SK-N-SH (cell line): ENCODE results near the gene PDZD2. TPM values are rescaled to one million over a fixed set of nuclear protein-coding genes. Genes with fewer than 3 reads are reported as not detected.

Experiments
- CTCF ChIA-PET: fragments of 300-600, 350-600 bp; formaldehyde crosslinking; extraction: SDS; loops from one replicate; lab custom pipeline; 2021; lab: Yijun Ruan, JAX
- POLR2A ChIA-PET: fragments of 350-600 bp; sonication (Branson Sonifier 250); formaldehyde crosslinking; extraction: SDS; loops from one replicate; lab custom pipeline; 2020; ENCODE audit warnings: antibody characterized with exemption, inconsistent platforms; lab: Yijun Ruan, JAX
- DNase-seq: peaks from one replicate; pipeline ENCODE4 v3.0.0; 2012
- H2AFZ ChIP-seq: fragments of 200-600 bp; sonication (generic); 2 replicates; pipeline ENCODE4 v1.8.1; 2016; ENCODE audit warnings: antibody characterized with exemption, mild to moderate bottlenecking, low read depth
- H3F3A ChIP-seq: fragments of 200-600 bp; sonication (generic); replicated peaks from 2 replicates; pipeline ENCODE3; 2016; ENCODE audit warnings: antibody characterized with exemption, mild to moderate bottlenecking; ENCODE audit not compliant: insufficient read depth
- H3K27ac ChIP-seq, 2 experiments: fragments of 200-500 bp in 1 of 2; fragments of 200-600 bp in 1 of 2; sonication (Bioruptor generic) in 1 of 2; sonication (generic), shearing (Covaris generic) in 1 of 2; 2 replicates each; pipeline versions ENCODE4 v1.5.1 to v1.6.1; 2014 to 2016; ENCODE audit warnings: low read depth in 2 of 2, inconsistent platforms in 1 of 2, low read length in 1 of 2, mild to moderate bottlenecking in 1 of 2, mixed read lengths in 1 of 2
- H3K27me3 ChIP-seq: fragments of 200-600 bp; sonication (generic), shearing (Covaris generic); 2 replicates; pipeline ENCODE4 v1.6.1; 2016; ENCODE audit warnings: mixed run types; ENCODE audit not compliant: insufficient read depth
- H3K36me3 ChIP-seq, 2 experiments: fragments of 200-500 bp in 1 of 2; fragments of 200-600 bp in 1 of 2; sonication (Bioruptor generic) in 1 of 2; sonication (generic) in 1 of 2; replicated peaks in 1 of 2; 2 replicates each; pipeline versions ENCODE3 to v1.5.1; 2014 to 2016; ENCODE audit warnings: low read length in 1 of 2, mild to moderate bottlenecking in 1 of 2; ENCODE audit not compliant: insufficient read depth in 2 of 2, control insufficient read depth in 1 of 2
- H3K4me1 ChIP-seq, 2 experiments: fragments of 200-500 bp in 1 of 2; fragments of 200-600 bp in 1 of 2; sonication (Bioruptor generic) in 1 of 2; sonication (generic), shearing (Covaris generic) in 1 of 2; 2 replicates each; pipeline versions ENCODE4 v1.5.1 to v1.6.1; 2014 to 2016; ENCODE audit warnings: low read depth in 1 of 2, low read length in 1 of 2, mixed run types in 1 of 2; ENCODE audit not compliant: insufficient read depth in 2 of 2, control insufficient read depth in 1 of 2
- H3K4me2 ChIP-seq: fragments of 200-600 bp; sonication (generic), shearing (Covaris generic); 2 replicates; pipeline ENCODE4 v1.6.1; 2017; ENCODE audit warnings: mixed run types
- H3K4me3 ChIP-seq, 2 experiments: fragments of 200-500 bp in 1 of 2; fragments of 200-600 bp in 1 of 2; sonication (Bioruptor generic) in 1 of 2; sonication (generic), shearing (Covaris generic) in 1 of 2; 2 replicates each; pipeline versions ENCODE4 v1.5.1 to v1.8.1; 2014 to 2016; ENCODE audit warnings: low read depth in 2 of 2, inconsistent platforms in 1 of 2, low read length in 1 of 2, mild to moderate bottlenecking in 1 of 2, mixed read lengths in 1 of 2, moderate library complexity in 1 of 2
- H3K79me2 ChIP-seq: fragments of 200-600 bp; sonication (generic); 2 replicates; pipeline ENCODE4 v1.8.1; 2017; ENCODE audit warnings: mild to moderate bottlenecking; ENCODE audit not compliant: insufficient read depth
- H3K9ac ChIP-seq: fragments of 200-600 bp; sonication (generic); 2 replicates; pipeline ENCODE4 v1.6.1; 2017; ENCODE audit warnings: mixed run types
- H3K9me2 ChIP-seq: fragments of 200-600 bp; sonication (generic); 2 replicates; pipeline ENCODE4 v1.6.1; 2017; ENCODE audit warnings: mixed run types
- H3K9me3 ChIP-seq: fragments of 200-600 bp; sonication (generic); 2 replicates; pipeline ENCODE4 v1.6.1; 2017; ENCODE audit warnings: mixed run types, mild to moderate bottlenecking, moderate library complexity
- H4K20me1 ChIP-seq: fragments of 200-600 bp; sonication (generic); 2 replicates; pipeline ENCODE4 v1.6.1; 2017; ENCODE audit warnings: mild to moderate bottlenecking, mixed run types; ENCODE audit not compliant: insufficient read depth
- ELF1 ChIP-seq: IDR thresholded peaks from 2 replicates; pipeline ENCODE4 v1.4.0; 2012
- EP300 ChIP-seq, 2 experiments: IDR thresholded peaks; 2 replicates each; pipeline versions ENCODE4 v1.4.0 to v1.6.1; 2012; ENCODE audit warnings: borderline replicate concordance in 1 of 2, low read depth in 1 of 2, low read length in 1 of 2
- FOSL2 ChIP-seq: IDR thresholded peaks from 2 replicates; pipeline ENCODE4 v1.4.0; 2012; ENCODE audit warnings: low read depth, mild to moderate bottlenecking, moderate library complexity, borderline replicate concordance
- FOXM1 ChIP-seq: IDR thresholded peaks from 2 replicates; pipeline ENCODE4 v1.4.0; 2012; ENCODE audit warnings: low read depth, mild to moderate bottlenecking
- GABPA ChIP-seq: IDR thresholded peaks from 2 replicates; pipeline ENCODE4 v1.4.0; 2012; ENCODE audit warnings: low read depth, mild to moderate bottlenecking
- GATA2 ChIP-seq: sonication (generic); formaldehyde crosslinking; IDR thresholded peaks from 2 replicates; pipeline ENCODE4 v1.5.0; 2020; ENCODE audit warnings: mild to moderate bottlenecking, missing genetic modification reagents
- IRF3 ChIP-seq: fragments of 150-350 bp; IDR thresholded peaks from 2 replicates; pipeline ENCODE4 v1.6.1; 2016; ENCODE audit warnings: mild to moderate bottlenecking, low read depth, low read length
- MAX ChIP-seq: IDR thresholded peaks from 2 replicates; pipeline ENCODE4 v1.4.0; 2012; ENCODE audit warnings: low read depth
- NFIC ChIP-seq: IDR thresholded peaks from 2 replicates; pipeline ENCODE4 v1.4.0; 2012; ENCODE audit warnings: borderline replicate concordance
- POLR2AphosphoS5 ChIP-seq: IDR thresholded peaks from 2 replicates; pipeline ENCODE4 v1.6.1; 2012; ENCODE audit warnings: low read depth, low read length
- RCOR1 ChIP-seq: fragments of 150-350 bp; IDR thresholded peaks from 2 replicates; pipeline ENCODE4 v1.6.1; 2017; ENCODE audit warnings: antibody characterized with exemption, low read length
- REST ChIP-seq: IDR thresholded peaks from 2 replicates; pipeline ENCODE4 v1.6.1; 2012; ENCODE audit warnings: mild to moderate bottlenecking, low read depth, low read length, moderate library complexity
- RXRA ChIP-seq: IDR thresholded peaks from 2 replicates; pipeline ENCODE4 v1.4.0; 2012; ENCODE audit warnings: low read depth, mild to moderate bottlenecking, borderline replicate concordance
- TCF12 ChIP-seq: IDR thresholded peaks from 2 replicates; pipeline ENCODE4 v1.4.0; 2012
- TEAD4 ChIP-seq: IDR thresholded peaks from 2 replicates; pipeline ENCODE4 v1.4.0; 2012; ENCODE audit warnings: mild to moderate bottlenecking, borderline replicate concordance; ENCODE audit not compliant: insufficient read depth
- USF2 ChIP-seq: fragments of 150-350 bp; IDR thresholded peaks from 2 replicates; pipeline ENCODE4 v1.6.1; 2017; ENCODE audit warnings: antibody characterized with exemption, low read length, low read depth, borderline replicate concordance
- ZBTB33 ChIP-seq: IDR thresholded peaks from 2 replicates; pipeline ENCODE4 v1.4.0; 2012; ENCODE audit warnings: low read depth, borderline replicate concordance
- WGBS: methylation state at CpG from one replicate; pipeline ENCODE4 v1.1.6; 2017; ENCODE audit warnings: low lambda C conversion rate; 5-methylcytosine and 5-hydroxymethylcytosine counted together
- polyA plus RNA-seq, 3 experiments: library from polyadenylated mRNA; depleted of rRNA; stranded (reverse); fragments of >200 nt; gene quantifications; 2 replicates each; pipeline ENCODE4 v1.2.3, GENCODE V29; 2012

The PDZD2 gene
- polyA plus RNA-seq, 1 of the 3 experiments (the other 2 are of a cell fraction) = 0.13 TPM

- Histone ChIP-seq H3K9me3 (no peaks in the 10 kb centered on the region), H3K36me3 (no peaks in the 10 kb centered on the region), H3K27ac (peak overlapping the region in 1 of 2 experiments; percentile 83; a peak in 2 of 4 replicates), H3K9me2 (no peaks in the 10 kb centered on the region), H3F3A (no peaks in the 10 kb centered on the region), H2AFZ (peak overlapping the region; percentile 90), H3K9ac (no peak overlapping the region), H3K27me3 (peaks cover 30% of the 10 kb centered on the region), H4K20me1 (no peaks in the 10 kb centered on the region), H3K4me2 (peak overlapping the region; percentile 95), H3K4me3 (peak overlapping the region; percentile 60 to 93), H3K79me2 (no peaks in the 10 kb centered on the region), H3K4me1 (peaks cover 0 to 20% of the 10 kb centered on the region in 2 experiments; a peak in 1 of 4 replicates)
- WGBS = 7% methylated on average over 9 of the region's 9 CpGs
- ChIA-PET CTCF (interaction anchor here (0.6 to 5.7 kb wide), 27 partner anchors 9 to 186 kb away, joined by 3 to 60 read pairs (median 4); no protein-coding TSS in a partner anchor), POLR2A (no interaction called here)
- DNase-seq = no peak
- no peak for TF ChIP-seq ZBTB33
- no peak for TF ChIP-seq RXRA
- TF ChIP-seq FOSL2 = no peak
Measured at GRCh38 chr5:31638345-31638744, 586 bp upstream of the PDZD2 start.

- no peaks in the 10 kb centered on the region for H3K9me3 ChIP-seq
- H3K4me1 ChIP-seq = peaks cover 0 to 20% of the 10 kb centered on the region in 2 experiments; a peak in 1 of 4 replicates
- no peaks in the 10 kb centered on the region for H3K36me3 ChIP-seq
- POLR2A ChIA-PET = no interaction called here
- WGBS = 16% methylated on average over 34 of the region's 50 CpGs
- no peak overlapping the region for H3K27ac ChIP-seq
- H3K4me2 ChIP-seq = peak overlapping the region; percentile 95; the same call in 1 of the 2 replicates
- no peak overlapping the region for H3K9ac ChIP-seq
- peaks cover 33% of the 10 kb centered on the region for H3K27me3 ChIP-seq
- no peaks in the 10 kb centered on the region for H3K9me2 ChIP-seq
- peak; percentile 55 for DNase-seq
- H3F3A ChIP-seq = no peaks in the 10 kb centered on the region
- H4K20me1 ChIP-seq = no peaks in the 10 kb centered on the region
- H3K79me2 ChIP-seq = no peaks in the 10 kb centered on the region
- CTCF ChIA-PET = interaction anchor here (0.6 to 5.7 kb wide), 21 partner anchors 10 to 185 kb away, joined by 3 to 60 read pairs (median 4); no protein-coding TSS in a partner anchor
- H2AFZ ChIP-seq = no peak overlapping the region; the same call in 1 of the 2 replicates
- H3K4me3 ChIP-seq = peak overlapping the region; percentile 60 to 93
- TF ChIP-seq RXRA (no peak), REST (no peak), TCF12 (no peak), USF2 (no peak), RCOR1 (no peak), TEAD4 (no peak), ELF1 (no peak), IRF3 (no peak), FOXM1 (no peak), EP300 (IDR thresholded peaks at IDR 0.05; ENCODE audit: borderline replicate concordance in 1 of 2, low read depth in 1 of 2, low read length in 1 of 2) (no peak), NFIC (no peak), GATA2 (CRISPR knock-in tag) (no peak), POLR2AphosphoS5 (no peak), MAX (no peak), GABPA (no peak)
Measured at GRCh38 chr5:31639481-31640411, 815 bp downstream of the PDZD2 start.
